Fibroblast of lung (primary cell): ENCODE results near the gene IL10RA. TPM values are rescaled to one million over a fixed set of nuclear protein-coding genes. Genes with fewer than 3 reads are reported as not detected.

Experiments used
- DNase-seq, 2 donors: peaks; one replicate each; pipeline versions ENCODE4 v3.0.0 to v3.0.0-alpha.2; 2010; ENCODE audit warnings: low read depth in 2 of 2
- H2AFZ ChIP-seq: 2 replicates; pipeline ENCODE4 v1.5.1; 2012; ENCODE audit warnings: low read length, control low read depth, inconsistent platforms
- H3K27ac ChIP-seq: 2 replicates; pipeline ENCODE4 v1.5.1; 2011; ENCODE audit warnings: low read length, control low read depth; ENCODE audit not compliant: insufficient read depth
- H3K27me3 ChIP-seq: 2 replicates; pipeline ENCODE4 v1.5.1; 2011; ENCODE audit warnings: mild to moderate bottlenecking, low read length; ENCODE audit not compliant: control insufficient read depth, insufficient read depth
- H3K36me3 ChIP-seq: 2 replicates; pipeline ENCODE4 v1.5.1; 2011; ENCODE audit warnings: low read length; ENCODE audit not compliant: control insufficient read depth, insufficient read depth
- H3K4me1 ChIP-seq: 2 replicates; pipeline ENCODE4 v1.5.1; 2011; ENCODE audit warnings: low read length; ENCODE audit not compliant: control insufficient read depth, insufficient read depth; ENCODE audit errors: extremely low read depth
- H3K4me2 ChIP-seq: 2 replicates; pipeline ENCODE4 v1.5.1; 2011; ENCODE audit warnings: low read length, control low read depth; ENCODE audit not compliant: insufficient read depth; ENCODE audit errors: extremely low read depth
- H3K4me3 ChIP-seq, 4 experiments: fragments of 200-600 bp in 1 of 4; sonication (generic) in 1 of 4; replicated peaks in 1 of 4; 2 replicates each; pipeline ENCODE4 v1.5.1; 2011 to 2016; ENCODE audit warnings: low read length in 4 of 4, low read depth in 3 of 4, mild to moderate bottlenecking in 3 of 4, control low read depth in 2 of 4, inconsistent platforms in 1 of 4, mixed read lengths in 1 of 4; ENCODE audit not compliant: insufficient read depth in 1 of 4; ENCODE audit errors: control extremely low read depth in 1 of 4
- H3K79me2 ChIP-seq: 2 replicates; pipeline ENCODE4 v1.5.1; 2012; ENCODE audit warnings: mild to moderate bottlenecking, low read length, inconsistent platforms; ENCODE audit not compliant: control insufficient read depth, insufficient read depth
- H3K9ac ChIP-seq: 2 replicates; pipeline ENCODE4 v1.5.1; 2011; ENCODE audit warnings: mild to moderate bottlenecking, low read length, control low read depth; ENCODE audit not compliant: insufficient read depth
- H3K9me3 ChIP-seq: 2 replicates; pipeline ENCODE4 v1.5.1; 2012; ENCODE audit warnings: low read depth, low read length; ENCODE audit not compliant: control insufficient read depth, insufficient read depth
- H4K20me1 ChIP-seq: 2 replicates; pipeline ENCODE4 v1.5.1; 2011; ENCODE audit warnings: low read length; ENCODE audit not compliant: control insufficient read depth, insufficient read depth; ENCODE audit errors: extremely low read depth
- EZH2 ChIP-seq: IDR thresholded peaks from 2 replicates; pipeline ENCODE4 v1.5.1; 2012; ENCODE audit warnings: low read length, control low read depth, mild to moderate bottlenecking; ENCODE audit errors: missing control alignments
- polyA plus RNA-seq, 2 donors: library from polyadenylated mRNA; depleted of rRNA in 1 of 2; stranded (reverse) in 1 of 2; unstranded in 1 of 2; fragments of >200 nt; gene quantifications; 2 replicates each; pipeline ENCODE4 v1.2.1, GENCODE V29; 2011 to 2012; ENCODE audit warnings: missing spikeins in 1 of 2
- total RNA-seq: library from RNA; depleted of rRNA; stranded (reverse); fragments of >200 nt; gene quantifications from 2 replicates; pipeline ENCODE4 v1.2.1, GENCODE V29; 2014
- TF ChIP-seq, protein P1 (sequence below), 2 donors: IDR thresholded peaks in 1 of 2; conservative IDR thresholded peaks in 1 of 2; 1 replicate in 1 of 2; 2 replicates in 1 of 2; pipeline ENCODE4 v1.5.1; 2011 to 2012; ENCODE audit warnings: low read length in 2 of 2, control low read depth in 1 of 2, inconsistent platforms in 1 of 2, low read depth in 1 of 2, mild to moderate bottlenecking in 1 of 2

The IL10RA gene
- total and polyA plus RNA-seq, 2 donors (not counting 1 experiment from before 2014, with no cell fraction given): 0.17 TPM; not detected in 1

- TF ChIP-seq, protein P1, sequence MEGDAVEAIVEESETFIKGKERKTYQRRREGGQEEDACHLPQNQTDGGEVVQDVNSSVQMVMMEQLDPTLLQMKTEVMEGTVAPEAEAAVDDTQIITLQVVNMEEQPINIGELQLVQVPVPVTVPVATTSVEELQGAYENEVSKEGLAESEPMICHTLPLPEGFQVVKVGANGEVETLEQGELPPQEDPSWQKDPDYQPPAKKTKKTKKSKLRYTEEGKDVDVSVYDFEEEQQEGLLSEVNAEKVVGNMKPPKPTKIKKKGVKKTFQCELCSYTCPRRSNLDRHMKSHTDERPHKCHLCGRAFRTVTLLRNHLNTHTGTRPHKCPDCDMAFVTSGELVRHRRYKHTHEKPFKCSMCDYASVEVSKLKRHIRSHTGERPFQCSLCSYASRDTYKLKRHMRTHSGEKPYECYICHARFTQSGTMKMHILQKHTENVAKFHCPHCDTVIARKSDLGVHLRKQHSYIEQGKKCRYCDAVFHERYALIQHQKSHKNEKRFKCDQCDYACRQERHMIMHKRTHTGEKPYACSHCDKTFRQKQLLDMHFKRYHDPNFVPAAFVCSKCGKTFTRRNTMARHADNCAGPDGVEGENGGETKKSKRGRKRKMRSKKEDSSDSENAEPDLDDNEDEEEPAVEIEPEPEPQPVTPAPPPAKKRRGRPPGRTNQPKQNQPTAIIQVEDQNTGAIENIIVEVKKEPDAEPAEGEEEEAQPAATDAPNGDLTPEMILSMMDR (conservative IDR thresholded peaks at IDR 0.05 in 1 of 2, IDR thresholded peaks at IDR 0.05 in 1 of 2; ENCODE audit: low read depth in 1 of 2, low read length in 2 of 2): no peak
- TF ChIP-seq EZH2: no peak
Measured at GRCh38 chr11:117941163-117941707, 45.0 kb upstream of the IL10RA start.

DNA sequence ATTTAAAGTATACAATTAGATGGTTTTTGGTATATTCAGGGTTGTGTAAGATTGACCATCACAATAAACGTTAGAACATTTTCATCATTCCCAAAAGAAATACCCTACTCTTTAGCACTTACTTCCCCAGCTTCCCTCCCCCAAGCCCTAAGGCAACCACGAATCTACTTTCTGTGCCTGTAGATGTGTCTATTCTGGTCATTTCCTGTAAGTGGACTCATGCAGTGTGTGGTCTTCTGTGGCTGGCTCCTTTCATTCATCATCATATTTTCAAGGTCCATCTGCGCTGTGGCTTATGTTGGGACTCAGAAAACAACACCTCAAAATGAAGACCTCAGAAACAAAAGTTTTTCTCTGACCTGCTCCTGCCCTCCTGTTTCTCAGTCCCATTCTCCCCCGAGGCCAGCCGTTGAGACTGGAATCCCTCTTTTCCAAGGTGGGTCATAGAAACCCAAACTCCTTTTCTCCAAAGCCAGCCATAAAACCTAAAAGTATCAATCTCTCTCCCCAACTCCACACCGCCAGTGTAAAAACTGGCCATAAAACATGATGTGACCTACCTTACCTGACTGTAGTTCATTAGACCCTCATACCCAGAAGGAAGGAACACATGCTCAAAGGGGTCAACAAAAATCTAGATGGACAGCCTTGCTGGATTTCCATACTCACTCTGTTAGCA is 44.1 kb upstream of the IL10RA start:
- no peaks in the 10 kb centered on the region for H3K36me3 ChIP-seq
- H3K4me3 ChIP-seq: no peak overlapping the region
- H3K27ac ChIP-seq: no peak overlapping the region
- no peaks in the 10 kb centered on the region for H4K20me1 ChIP-seq
- H3K4me1 ChIP-seq: no peaks in the 10 kb centered on the region
- no peaks in the 10 kb centered on the region for H3K9me3 ChIP-seq
- H3K79me2 ChIP-seq: no peaks in the 10 kb centered on the region
- TF ChIP-seq, protein P1 (conservative IDR thresholded peaks at IDR 0.05 in 1 of 2, IDR thresholded peaks at IDR 0.05 in 1 of 2; ENCODE audit: low read depth in 1 of 2, low read length in 2 of 2): no peak
- no peak for TF ChIP-seq EZH2
- H3K9ac ChIP-seq: no peak overlapping the region
- H3K4me2 ChIP-seq: no peak overlapping the region
- H3K27me3 ChIP-seq: no peaks in the 10 kb centered on the region
- peak in 1 of 2 donors; percentile 7 for DNase-seq
- no peak overlapping the region for H2AFZ ChIP-seq

More at GRCh38 chr11:117941163-117941707, 45.0 kb upstream of the IL10RA start:
- H3K4me3 ChIP-seq: no peak overlapping the region
- no peaks in the 10 kb centered on the region for H3K27me3 ChIP-seq
- no peaks in the 10 kb centered on the region for H3K36me3 ChIP-seq
- DNase-seq: no peak
- no peak overlapping the region for H3K9ac ChIP-seq
- no peaks in the 10 kb centered on the region for H3K79me2 ChIP-seq
- no peaks in the 10 kb centered on the region for H3K4me1 ChIP-seq
- H4K20me1 ChIP-seq: no peaks in the 10 kb centered on the region
- no peak overlapping the region for H2AFZ ChIP-seq
- no peaks in the 10 kb centered on the region for H3K9me3 ChIP-seq
- H3K4me2 ChIP-seq: no peak overlapping the region
- H3K27ac ChIP-seq: no peak overlapping the region

- Histone ChIP-seq H3K27ac (no peak overlapping the region), H3K9ac (no peak overlapping the region), H3K4me2 (no peak overlapping the region), H3K36me3 (no peaks in the 10 kb centered on the region), H3K79me2 (no peaks in the 10 kb centered on the region), H2AFZ (no peak overlapping the region), H3K9me3 (no peaks in the 10 kb centered on the region), H3K4me1 (no peaks in the 10 kb centered on the region), H3K27me3 (no peaks in the 10 kb centered on the region), H4K20me1 (no peaks in the 10 kb centered on the region), H3K4me3 (no peak overlapping the region)
- DNase-seq: no peak
- TF ChIP-seq EZH2: no peak
- TF ChIP-seq, protein P1 (conservative IDR thresholded peaks at IDR 0.05 in 1 of 2, IDR thresholded peaks at IDR 0.05 in 1 of 2; ENCODE audit: low read depth in 1 of 2, low read length in 2 of 2): no peak
Measured at GRCh38 chr11:117944554-117944953, 41.6 kb upstream of the IL10RA start.
